Tibial nerve (tissue), 4 donors: ENCODE data around the gene NCAPG2. TPM values are rescaled to one million over a fixed set of nuclear protein-coding genes. Genes with fewer than 3 reads are reported as not detected.

Source experiments
- DNase-seq, 2 donors: peaks; one replicate each; pipeline ENCODE4 v3.0.0-alpha.2; 2019; ENCODE audit warnings: low spot score in 2 of 2
- H3K27ac ChIP-seq, 4 donors: fragments of 200-600 bp; sonication (generic) in 3 of 4; one replicate each; pipeline ENCODE4 v1.5.1; 2017 to 2019; ENCODE audit warnings: mild to moderate bottlenecking in 1 of 4
- H3K27me3 ChIP-seq, 2 donors: fragments of 200-600 bp; sonication (generic) in 1 of 2; one replicate each; pipeline versions ENCODE4 v1.5.1 to v1.6.0; 2017 to 2019
- H3K36me3 ChIP-seq, 3 donors: fragments of 200-600 bp; sonication (generic); one replicate each; pipeline ENCODE4 v1.5.1; 2018 to 2019
- H3K4me1 ChIP-seq, 4 donors: fragments of 200-600 bp; sonication (generic) in 3 of 4; one replicate each; pipeline ENCODE4 v1.5.1; 2017 to 2019
- H3K4me3 ChIP-seq, 4 donors: fragments of 200-600 bp; sonication (generic) in 3 of 4; one replicate each; pipeline ENCODE4 v1.5.1; 2017 to 2019; ENCODE audit warnings: mild to moderate bottlenecking in 1 of 4, moderate library complexity in 1 of 4
- H3K9me3 ChIP-seq, 4 donors: fragments of 200-600 bp; sonication (generic) in 3 of 4; one replicate each; pipeline ENCODE4 v1.5.1; 2017 to 2019
- EP300 ChIP-seq, 2 donors: sonication (generic); formaldehyde crosslinking; IDR thresholded peaks; one replicate each; pipeline ENCODE4 v1.6.1; 2017; ENCODE audit warnings: antibody characterized with exemption in 2 of 2, mild to moderate bottlenecking in 1 of 2
- POLR2A ChIP-seq, 2 donors: fragments of 450-650 bp; IDR thresholded peaks; one replicate each; pipeline ENCODE4 v1.6.1; 2017; ENCODE audit warnings: antibody characterized with exemption in 2 of 2, mild to moderate bottlenecking in 2 of 2, moderate library complexity in 2 of 2
- WGBS, 2 donors: methylation state at CpG; one replicate each; pipeline ENCODE4 v1.1.5; 2018; 5-methylcytosine and 5-hydroxymethylcytosine counted together
- total RNA-seq, 4 donors: library from RNA; depleted of rRNA; stranded (reverse); fragments of >200 nt; gene quantifications; one replicate each; pipeline ENCODE4 v1.1.0, GENCODE V29; 2016
- TF ChIP-seq, protein P1 (sequence below), 5 experiments: fragments of 200-600 bp in 3 of 5; fragments of 450-650 bp in 2 of 5; sonication (generic) in 3 of 5; IDR thresholded peaks; one replicate each; pipeline ENCODE4 v1.5.1; 2016 to 2019; ENCODE audit warnings: antibody characterized with exemption in 5 of 5, mild to moderate bottlenecking in 3 of 5, moderate library complexity in 2 of 5

NCAPG2 gene
- total RNA-seq, 4 donors from 2014 or later, result 6.5 to 17.9 (median 11.0) TPM

DNA sequence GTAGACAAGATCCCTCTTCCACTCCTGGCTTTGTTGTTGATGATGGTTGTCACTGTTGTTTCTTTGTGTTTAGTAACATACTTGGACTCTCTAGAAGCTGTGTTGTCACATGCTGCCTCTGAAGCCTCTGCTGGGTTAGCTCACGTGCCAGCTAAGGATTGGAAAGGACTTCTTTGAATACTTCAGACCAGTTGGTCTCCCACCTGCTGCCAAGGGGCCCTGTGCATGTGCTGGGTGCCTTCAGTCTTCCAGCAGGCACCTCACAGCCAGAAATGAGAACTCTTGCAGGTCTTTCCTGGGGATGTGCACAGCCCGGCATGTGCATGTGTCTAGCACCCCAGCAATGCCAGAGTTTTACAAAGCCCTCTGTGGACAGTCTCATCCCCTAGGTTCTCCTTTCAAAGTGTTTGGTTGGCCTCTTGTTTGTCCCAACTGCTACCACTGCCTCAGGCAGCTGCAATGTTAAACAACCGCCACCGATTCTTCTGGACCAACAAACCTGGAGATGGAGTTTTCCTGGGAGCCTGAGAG is 21.7 kb upstream of the NCAPG2 start:
- Histone ChIP-seq H3K27ac (no peak overlapping the region), H3K4me3 (no peak overlapping the region), H3K9me3 (no peaks in the 10 kb centered on the region), H3K27me3 (no peaks in the 10 kb centered on the region), H3K4me1 (no peaks in the 10 kb centered on the region), H3K36me3 (peaks cover 0 to 22% (median 0%) of the 10 kb centered on the region in 3 donors)
- TF ChIP-seq POLR2A (IDR thresholded peaks at IDR 0.05), result no peak
- WGBS, 2 donors, result 90% methylated on average over 4 of the region's 4 CpGs
- no peak for DNase-seq

DNA sequence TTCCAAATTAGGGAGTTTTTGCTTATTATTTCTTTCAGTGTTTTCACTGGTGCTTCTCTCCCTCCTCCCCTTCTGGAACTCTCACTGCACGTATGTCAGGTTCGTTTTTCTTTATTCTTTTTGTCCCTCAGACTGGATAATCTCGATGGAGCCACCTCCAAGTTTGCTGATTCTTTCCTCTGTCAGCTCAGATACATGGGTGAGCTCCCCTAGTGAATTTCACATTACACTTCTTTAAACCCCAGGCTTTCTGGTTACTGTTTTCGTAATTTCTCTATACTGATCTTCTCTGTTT is 20.8 kb upstream of the NCAPG2 start:
- Histone ChIP-seq H3K36me3 (peaks cover 0 to 13% (median 0%) of the 10 kb centered on the region in 3 donors), H3K9me3 (no peaks in the 10 kb centered on the region), H3K27me3 (no peaks in the 10 kb centered on the region), H3K4me3 (no peak overlapping the region), H3K4me1 (no peaks in the 10 kb centered on the region), H3K27ac (no peak overlapping the region)
- DNase-seq, result no peak
- no peak for TF ChIP-seq POLR2A (IDR thresholded peaks at IDR 0.05)
- no peak for TF ChIP-seq EP300 (IDR thresholded peaks at IDR 0.05)
- WGBS, 2 donors, result 80 to 84% methylated on average over 4 of the region's 4 CpGs

DNA sequence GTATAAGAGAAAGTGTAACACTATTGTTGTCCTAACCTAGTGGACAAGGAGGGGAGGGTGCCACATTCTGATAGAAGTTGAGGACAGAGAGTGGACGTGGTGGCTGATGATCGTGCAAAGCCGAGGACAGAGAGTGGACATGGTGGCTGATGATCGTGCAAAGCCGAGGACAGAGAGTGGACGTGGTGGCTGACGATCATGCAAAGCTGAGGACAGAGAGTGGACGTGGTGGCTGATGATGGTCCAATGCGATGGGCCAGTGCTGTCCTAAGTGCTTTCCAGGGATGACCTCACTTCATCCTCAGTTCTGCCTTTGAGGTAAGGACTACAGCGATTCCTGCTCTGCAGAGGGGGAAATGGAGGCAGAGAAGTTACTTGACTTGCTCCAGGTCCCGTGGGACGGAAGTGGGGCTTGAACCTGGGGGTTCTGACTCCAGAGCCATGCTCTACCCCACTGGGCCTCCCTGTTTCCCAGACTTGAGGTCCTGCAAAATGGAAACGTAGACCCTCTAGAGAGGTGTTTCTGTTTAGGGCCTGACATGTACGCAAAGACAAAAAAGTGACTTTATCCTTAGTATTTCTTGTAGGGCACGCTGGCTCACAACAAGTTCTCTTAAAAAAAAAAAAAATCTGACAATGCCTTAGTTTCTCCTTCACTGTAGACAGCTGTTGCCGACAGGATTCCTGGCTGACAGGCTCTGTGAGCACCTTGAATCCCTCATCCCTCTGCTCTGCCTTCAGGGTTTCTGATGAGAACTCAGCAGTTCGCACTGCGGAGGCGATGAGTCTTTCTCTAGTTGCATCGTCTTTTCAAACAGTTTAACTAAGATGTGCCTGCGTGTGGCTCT is 20.3 kb upstream of the NCAPG2 start:
- H3K4me1 ChIP-seq, result no peaks in the 10 kb centered on the region
- no peak overlapping the region for H3K27ac ChIP-seq
- TF ChIP-seq, protein P1, sequence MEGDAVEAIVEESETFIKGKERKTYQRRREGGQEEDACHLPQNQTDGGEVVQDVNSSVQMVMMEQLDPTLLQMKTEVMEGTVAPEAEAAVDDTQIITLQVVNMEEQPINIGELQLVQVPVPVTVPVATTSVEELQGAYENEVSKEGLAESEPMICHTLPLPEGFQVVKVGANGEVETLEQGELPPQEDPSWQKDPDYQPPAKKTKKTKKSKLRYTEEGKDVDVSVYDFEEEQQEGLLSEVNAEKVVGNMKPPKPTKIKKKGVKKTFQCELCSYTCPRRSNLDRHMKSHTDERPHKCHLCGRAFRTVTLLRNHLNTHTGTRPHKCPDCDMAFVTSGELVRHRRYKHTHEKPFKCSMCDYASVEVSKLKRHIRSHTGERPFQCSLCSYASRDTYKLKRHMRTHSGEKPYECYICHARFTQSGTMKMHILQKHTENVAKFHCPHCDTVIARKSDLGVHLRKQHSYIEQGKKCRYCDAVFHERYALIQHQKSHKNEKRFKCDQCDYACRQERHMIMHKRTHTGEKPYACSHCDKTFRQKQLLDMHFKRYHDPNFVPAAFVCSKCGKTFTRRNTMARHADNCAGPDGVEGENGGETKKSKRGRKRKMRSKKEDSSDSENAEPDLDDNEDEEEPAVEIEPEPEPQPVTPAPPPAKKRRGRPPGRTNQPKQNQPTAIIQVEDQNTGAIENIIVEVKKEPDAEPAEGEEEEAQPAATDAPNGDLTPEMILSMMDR (IDR thresholded peaks at IDR 0.05), result no peak
- no peak for TF ChIP-seq EP300 (IDR thresholded peaks at IDR 0.05)
- TF ChIP-seq POLR2A (IDR thresholded peaks at IDR 0.05), result no peak
- H3K27me3 ChIP-seq, result no peaks in the 10 kb centered on the region
- H3K4me3 ChIP-seq, result no peak overlapping the region
- H3K36me3 ChIP-seq, result peaks cover 0 to 7% (median 0%) of the 10 kb centered on the region in 3 donors
- WGBS, 2 donors, result 90 to 91% methylated on average over 21 of the region's 21 CpGs
- no peak for DNase-seq
- H3K9me3 ChIP-seq, result no peaks in the 10 kb centered on the region

DNA sequence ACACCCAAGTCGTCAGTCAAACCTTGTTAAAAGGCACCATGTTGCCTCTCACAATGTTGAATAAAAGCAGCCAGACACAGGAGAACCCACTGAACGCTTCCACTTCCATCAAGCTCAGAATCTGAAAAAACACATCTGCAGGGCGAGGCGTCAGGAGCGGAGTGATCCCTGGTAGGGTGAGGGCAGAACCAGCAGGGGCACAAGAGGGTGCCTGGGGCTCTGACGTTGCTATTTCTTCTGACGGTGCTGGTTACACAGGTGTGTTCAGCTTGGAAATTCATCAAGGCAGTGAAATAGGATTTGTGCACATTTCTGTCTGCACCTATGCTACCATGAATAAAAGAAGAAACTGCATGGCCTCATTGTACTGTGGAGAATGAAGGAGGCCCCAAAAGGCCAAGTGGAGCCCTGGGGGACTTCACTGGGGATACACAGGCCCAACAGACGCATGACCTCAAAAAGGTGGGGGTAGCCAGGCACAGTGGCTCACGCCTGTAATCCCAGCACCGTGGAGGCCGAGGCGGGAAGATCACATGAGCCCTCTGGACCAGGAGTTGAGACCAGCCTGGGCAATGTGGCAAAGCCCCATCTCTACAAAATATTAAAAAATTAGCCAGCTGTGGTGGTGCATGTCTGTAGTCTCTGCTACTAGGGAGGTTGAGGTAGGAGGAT is 19.2 kb upstream of the NCAPG2 start:
- no peak for DNase-seq
- H3K9me3 ChIP-seq, result no peaks in the 10 kb centered on the region
- H3K4me1 ChIP-seq, result no peaks in the 10 kb centered on the region
- H3K36me3 ChIP-seq, result no peaks in the 10 kb centered on the region
- 75 to 84% methylated on average over 12 of the region's 12 CpGs for WGBS, 2 donors
- no peak overlapping the region for H3K27ac ChIP-seq
- H3K27me3 ChIP-seq, result no peaks in the 10 kb centered on the region
- TF ChIP-seq EP300 (IDR thresholded peaks at IDR 0.05) (no peak), POLR2A (IDR thresholded peaks at IDR 0.05) (no peak)
- TF ChIP-seq, protein P1 (IDR thresholded peaks at IDR 0.05), result no peak
- H3K4me3 ChIP-seq, result no peak overlapping the region

DNA sequence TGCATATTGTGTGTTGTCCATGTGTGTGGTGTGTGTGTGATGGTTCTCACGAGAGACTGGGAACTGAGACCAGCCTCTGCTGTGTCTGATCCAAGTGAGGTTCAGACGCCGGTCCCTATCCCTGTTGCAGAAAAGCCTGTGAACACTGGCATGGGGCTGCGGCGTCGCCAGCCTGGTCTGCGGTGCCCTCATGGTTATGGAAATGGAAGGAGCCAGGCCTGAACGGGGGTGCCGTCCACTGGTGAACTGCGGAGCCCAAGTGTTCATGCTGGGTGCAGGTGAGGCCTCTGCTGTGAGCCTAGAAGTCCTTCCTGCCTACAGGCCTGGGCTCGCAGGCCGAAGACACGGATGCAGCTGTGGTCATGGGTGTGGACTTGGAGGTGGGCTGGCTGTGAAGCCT is 18.7 kb upstream of the NCAPG2 start:
- H3K4me1 ChIP-seq, result no peaks in the 10 kb centered on the region
- H3K4me3 ChIP-seq, result no peak overlapping the region
- DNase-seq, result no peak
- 85 to 92% methylated on average over 9 to 12 of the region's 13 CpGs for WGBS, 2 donors
- H3K27me3 ChIP-seq, result no peaks in the 10 kb centered on the region
- no peak overlapping the region for H3K27ac ChIP-seq
- TF ChIP-seq, protein P1 (IDR thresholded peaks at IDR 0.05), result no peak
- TF ChIP-seq EP300 (IDR thresholded peaks at IDR 0.05) (no peak), POLR2A (IDR thresholded peaks at IDR 0.05) (no peak)
- no peaks in the 10 kb centered on the region for H3K9me3 ChIP-seq
- no peaks in the 10 kb centered on the region for H3K36me3 ChIP-seq
